Measurements from ENCODE around the gene GARIN5A. TPM values are rescaled to one million over a fixed set of nuclear protein-coding genes. Genes with fewer than 3 reads are reported as not detected.

Gene GARIN5A
- total and polyA plus RNA-seq, 2 experiments from 2014 or later: 13.3 to 25.0 TPM

GRCh38 chr19:50433201-50434180 is 43.2 kb downstream of the GARIN5A start (continued):
- TF ChIP-seq, protein P1, sequence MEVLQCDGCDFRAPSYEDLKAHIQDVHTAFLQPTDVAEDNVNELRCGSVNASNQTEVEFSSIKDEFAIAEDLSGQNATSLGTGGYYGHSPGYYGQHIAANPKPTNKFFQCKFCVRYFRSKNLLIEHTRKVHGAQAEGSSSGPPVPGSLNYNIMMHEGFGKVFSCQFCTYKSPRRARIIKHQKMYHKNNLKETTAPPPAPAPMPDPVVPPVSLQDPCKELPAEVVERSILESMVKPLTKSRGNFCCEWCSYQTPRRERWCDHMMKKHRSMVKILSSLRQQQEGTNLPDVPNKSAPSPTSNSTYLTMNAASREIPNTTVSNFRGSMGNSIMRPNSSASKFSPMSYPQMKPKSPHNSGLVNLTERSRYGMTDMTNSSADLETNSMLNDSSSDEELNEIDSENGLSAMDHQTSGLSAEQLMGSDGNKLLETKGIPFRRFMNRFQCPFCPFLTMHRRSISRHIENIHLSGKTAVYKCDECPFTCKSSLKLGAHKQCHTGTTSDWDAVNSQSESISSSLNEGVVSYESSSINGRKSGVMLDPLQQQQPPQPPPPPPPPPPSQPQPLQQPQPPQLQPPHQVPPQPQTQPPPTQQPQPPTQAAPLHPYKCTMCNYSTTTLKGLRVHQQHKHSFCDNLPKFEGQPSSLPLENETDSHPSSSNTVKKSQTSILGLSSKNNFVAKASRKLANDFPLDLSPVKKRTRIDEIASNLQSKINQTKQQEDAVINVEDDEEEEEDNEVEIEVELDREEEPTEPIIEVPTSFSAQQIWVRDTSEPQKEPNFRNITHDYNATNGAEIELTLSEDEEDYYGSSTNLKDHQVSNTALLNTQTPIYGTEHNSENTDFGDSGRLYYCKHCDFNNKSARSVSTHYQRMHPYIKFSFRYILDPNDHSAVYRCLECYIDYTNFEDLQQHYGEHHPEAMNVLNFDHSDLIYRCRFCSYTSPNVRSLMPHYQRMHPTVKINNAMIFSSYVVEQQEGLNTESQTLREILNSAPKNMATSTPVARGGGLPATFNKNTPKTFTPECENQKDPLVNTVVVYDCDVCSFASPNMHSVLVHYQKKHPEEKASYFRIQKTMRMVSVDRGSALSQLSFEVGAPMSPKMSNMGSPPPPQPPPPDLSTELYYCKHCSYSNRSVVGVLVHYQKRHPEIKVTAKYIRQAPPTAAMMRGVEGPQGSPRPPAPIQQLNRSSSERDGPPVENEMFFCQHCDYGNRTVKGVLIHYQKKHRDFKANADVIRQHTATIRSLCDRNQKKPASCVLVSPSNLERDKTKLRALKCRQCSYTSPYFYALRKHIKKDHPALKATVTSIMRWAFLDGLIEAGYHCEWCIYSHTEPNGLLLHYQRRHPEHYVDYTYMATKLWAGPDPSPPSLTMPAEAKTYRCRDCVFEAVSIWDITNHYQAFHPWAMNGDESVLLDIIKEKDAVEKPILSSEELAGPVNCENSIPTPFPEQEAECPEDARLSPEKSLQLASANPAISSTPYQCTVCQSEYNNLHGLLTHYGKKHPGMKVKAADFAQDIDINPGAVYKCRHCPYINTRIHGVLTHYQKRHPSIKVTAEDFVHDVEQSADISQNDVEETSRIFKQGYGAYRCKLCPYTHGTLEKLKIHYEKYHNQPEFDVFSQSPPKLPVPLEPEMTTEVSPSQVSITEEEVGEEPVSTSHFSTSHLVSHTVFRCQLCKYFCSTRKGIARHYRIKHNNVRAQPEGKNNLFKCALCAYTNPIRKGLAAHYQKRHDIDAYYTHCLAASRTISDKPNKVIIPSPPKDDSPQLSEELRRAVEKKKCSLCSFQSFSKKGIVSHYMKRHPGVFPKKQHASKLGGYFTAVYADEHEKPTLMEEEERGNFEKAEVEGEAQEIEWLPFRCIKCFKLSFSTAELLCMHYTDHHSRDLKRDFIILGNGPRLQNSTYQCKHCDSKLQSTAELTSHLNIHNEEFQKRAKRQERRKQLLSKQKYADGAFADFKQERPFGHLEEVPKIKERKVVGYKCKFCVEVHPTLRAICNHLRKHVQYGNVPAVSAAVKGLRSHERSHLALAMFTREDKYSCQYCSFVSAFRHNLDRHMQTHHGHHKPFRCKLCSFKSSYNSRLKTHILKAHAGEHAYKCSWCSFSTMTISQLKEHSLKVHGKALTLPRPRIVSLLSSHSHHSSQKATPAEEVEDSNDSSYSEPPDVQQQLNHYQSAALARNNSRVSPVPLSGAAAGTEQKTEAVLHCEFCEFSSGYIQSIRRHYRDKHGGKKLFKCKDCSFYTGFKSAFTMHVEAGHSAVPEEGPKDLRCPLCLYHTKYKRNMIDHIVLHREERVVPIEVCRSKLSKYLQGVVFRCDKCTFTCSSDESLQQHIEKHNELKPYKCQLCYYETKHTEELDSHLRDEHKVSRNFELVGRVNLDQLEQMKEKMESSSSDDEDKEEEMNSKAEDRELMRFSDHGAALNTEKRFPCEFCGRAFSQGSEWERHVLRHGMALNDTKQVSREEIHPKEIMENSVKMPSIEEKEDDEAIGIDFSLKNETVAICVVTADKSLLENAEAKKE (CRISPR knock-in tag; IDR thresholded peaks at IDR 0.05): no peak
- TF ChIP-seq STAT1 (IDR thresholded peaks at IDR 0.05; ENCODE audit: unreplicated experiment) (no peak), EZH2 (IDR thresholded peaks at IDR 0.05; ENCODE audit: low read depth, unreplicated experiment) (no peak), NANOG (IDR thresholded peaks at IDR 0.05; ENCODE audit: borderline replicate concordance) (no peak), ZNF114 (CRISPR knock-in tag; IDR thresholded peaks at IDR 0.05) (no peak), EZH2phosphoT487 (IDR thresholded peaks at IDR 0.05; ENCODE audit: unreplicated experiment) (no peak), ZNF331 (CRISPR knock-in tag; IDR thresholded peaks at IDR 0.05; ENCODE audit: low read depth) (no peak), POLR2AphosphoS5 (IDR thresholded peaks at IDR 0.05; ENCODE audit: low read depth) (no peak)
